IMR-90 (cell line): ENCODE results near the gene ZBED1. TPM values are rescaled to one million over a fixed set of nuclear protein-coding genes. Genes with fewer than 3 reads are reported as not detected.

ENCODE experiments used
- ATAC-seq: fragments of 200-7000 bp; cut with Tn5 transposase; 2 replicates; pipeline ENCODE4 v1.9.1; 2020; ENCODE audit warnings: low read depth, mild to moderate bottlenecking, moderate library complexity
- BruUV-seq: library from RNA; stranded (reverse); fragments of 400-500 nt; replicated peaks from 2 replicates; lab custom pipeline; 2021; lab: Mats Ljungman, UMichigan
- CTCF ChIA-PET: fragments of 300-600 bp; formaldehyde crosslinking; extraction: SDS; loops from one replicate; lab custom pipeline; 2021; ENCODE audit warnings: antibody characterized with exemption; lab: Yijun Ruan, JAX
- POLR2A ChIA-PET: fragments of 300-600 bp; sonication (Branson Sonifier 250); formaldehyde crosslinking; loops from one replicate; lab custom pipeline; 2022; ENCODE audit warnings: antibody characterized with exemption; ENCODE audit not compliant: unreplicated experiment; lab: Charles Lee
- DNase-seq: peaks from one replicate; pipeline ENCODE4 v3.0.0; 2013
- H2AFZ ChIP-seq: replicated peaks from 2 replicates; pipeline ENCODE3; 2013; ENCODE audit warnings: low read length, mild to moderate bottlenecking; ENCODE audit not compliant: poor library complexity
- H2AK5ac ChIP-seq: 2 replicates; pipeline ENCODE4 v1.6.1; 2013; ENCODE audit warnings: low read depth, low read length, inconsistent platforms
- H2AK9ac ChIP-seq: replicated peaks from 2 replicates; pipeline ENCODE3; 2013; ENCODE audit warnings: mild to moderate bottlenecking, low read depth, low read length, moderate library complexity; ENCODE audit not compliant: poor library complexity
- H2BK120ac ChIP-seq: 2 replicates; pipeline ENCODE4 v1.6.1; 2013; ENCODE audit warnings: low read depth, low read length, inconsistent platforms
- H2BK15ac ChIP-seq: 3 replicates; pipeline ENCODE4 v1.6.1; 2013; ENCODE audit warnings: low read depth, low read length, inconsistent platforms
- H2BK20ac ChIP-seq: 2 replicates; pipeline ENCODE4 v1.6.1; 2013; ENCODE audit warnings: low read depth, mild to moderate bottlenecking, inconsistent platforms, low read length, moderate library complexity
- H2BK5ac ChIP-seq: 2 replicates; pipeline ENCODE4 v1.6.1; 2013; ENCODE audit warnings: mild to moderate bottlenecking, low read depth, low read length, inconsistent platforms; ENCODE audit not compliant: poor library complexity, severe bottlenecking
- H3K14ac ChIP-seq: replicated peaks from 2 replicates; pipeline ENCODE4 v1.6.1; 2013; ENCODE audit warnings: low read depth, low read length, inconsistent platforms
- H3K18ac ChIP-seq: 2 replicates; pipeline ENCODE4 v1.6.1; 2013; ENCODE audit warnings: low read depth, low read length, control low read depth
- H3K23ac ChIP-seq: 2 replicates; pipeline ENCODE4 v1.6.1; 2013; ENCODE audit warnings: low read depth, low read length, inconsistent platforms
- H3K27ac ChIP-seq: 2 replicates; pipeline ENCODE4 v1.5.1; 2013; ENCODE audit warnings: mild to moderate bottlenecking, control low read depth, low read length; ENCODE audit not compliant: insufficient read depth
- H3K27me3 ChIP-seq: 2 replicates; pipeline ENCODE4 v1.6.1; 2013; ENCODE audit warnings: low read length; ENCODE audit not compliant: control insufficient read depth, insufficient read depth
- H3K36me3 ChIP-seq: 2 replicates; pipeline ENCODE4 v1.6.1; 2013; ENCODE audit warnings: low read length, mixed read lengths; ENCODE audit not compliant: control insufficient read depth, insufficient read depth
- H3K4ac ChIP-seq: 2 replicates; pipeline ENCODE4 v1.6.1; 2013; ENCODE audit warnings: low read depth, low read length, inconsistent platforms
- H3K4me1 ChIP-seq: 2 replicates; pipeline ENCODE4 v1.6.1; 2013; ENCODE audit warnings: low read length, mixed read lengths; ENCODE audit not compliant: control insufficient read depth, insufficient read depth
- H3K4me2 ChIP-seq: 2 replicates; pipeline ENCODE4 v1.6.1; 2013; ENCODE audit warnings: low read depth, mild to moderate bottlenecking, control low read depth, low read length, moderate library complexity
- H3K4me3 ChIP-seq: 2 replicates; pipeline ENCODE4 v1.5.1; 2013; ENCODE audit warnings: low read depth, mild to moderate bottlenecking, control low read depth, low read length, moderate library complexity; ENCODE audit not compliant: insufficient read depth
- H3K56ac ChIP-seq: 2 replicates; pipeline ENCODE4 v1.6.1; 2013; ENCODE audit warnings: low read length, inconsistent platforms; ENCODE audit not compliant: insufficient read depth; ENCODE audit errors: extremely low read depth
- H3K79me1 ChIP-seq, 2 experiments: 2 replicates each; pipeline ENCODE4 v1.6.1; 2013; ENCODE audit warnings: low read length in 2 of 2, inconsistent platforms in 1 of 2, low read depth in 1 of 2
- H3K9ac ChIP-seq: 2 replicates; pipeline ENCODE4 v1.6.1; 2013; ENCODE audit warnings: low read depth, low read length, control low read depth
- H3K9me1 ChIP-seq: 2 replicates; pipeline ENCODE4 v1.6.1; 2013; ENCODE audit warnings: low read length, inconsistent platforms; ENCODE audit not compliant: insufficient read depth
- H3K9me3 ChIP-seq: 2 replicates; pipeline ENCODE4 v1.6.1; 2013; ENCODE audit warnings: low read length; ENCODE audit not compliant: control insufficient read depth, insufficient read depth
- H4K20me1 ChIP-seq: 2 replicates; pipeline ENCODE4 v1.6.1; 2013; ENCODE audit warnings: low read length, inconsistent platforms; ENCODE audit not compliant: insufficient read depth
- H4K5ac ChIP-seq: 2 replicates; pipeline ENCODE4 v1.6.1; 2013; ENCODE audit warnings: mild to moderate bottlenecking, low read depth, low read length, control low read depth
- H4K8ac ChIP-seq, 2 experiments: 2 replicates each; pipeline ENCODE4 v1.6.1; 2013; ENCODE audit warnings: low read depth in 2 of 2, low read length in 2 of 2, control low read depth in 1 of 2, inconsistent platforms in 1 of 2
- H4K91ac ChIP-seq: 2 replicates; pipeline ENCODE4 v1.6.1; 2013; ENCODE audit warnings: low read depth, low read length, inconsistent platforms; ENCODE audit not compliant: insufficient read depth
- FOS ChIP-seq: fragments of 150-350 bp; IDR thresholded peaks from 2 replicates; pipeline ENCODE4 v1.6.1; 2016; ENCODE audit warnings: low read depth, low read length
- NFE2L2 ChIP-seq: fragments of 150-350 bp; IDR thresholded peaks from 2 replicates; pipeline ENCODE4 v1.6.1; 2016; ENCODE audit warnings: low read depth, mild to moderate bottlenecking, low read length
- RCOR1 ChIP-seq: IDR thresholded peaks from 2 replicates; pipeline ENCODE4 v1.6.1; 2012; ENCODE audit warnings: mild to moderate bottlenecking, low read length, improper control_type of control experiment; ENCODE audit not compliant: insufficient replicate concordance
- SMC3 ChIP-seq: fragments of 150-350 bp; IDR thresholded peaks from 2 replicates; pipeline ENCODE4 v1.6.1; 2016; ENCODE audit warnings: low read depth, mild to moderate bottlenecking, antibody characterized with exemption, low read length, moderate library complexity
- WGBS, 2 experiments: methylation state at CpG; one replicate each; pipeline versions ENCODE4 v1.1.5 to v1.1.7; 2013; ENCODE audit warnings: missing lambda C conversion rate in 2 of 2; ENCODE audit not compliant: insufficient read length in 1 of 2; ENCODE audit errors: extremely low coverage in 2 of 2; 5-methylcytosine and 5-hydroxymethylcytosine counted together
- dilution Hi-C: fragments of 300-500 bp; cut with HindIII; formaldehyde crosslinking; loops from one replicate; pipeline ENCODE4 v1.14.3; 2018; ENCODE audit warnings: low sequenced_read_pairs; ENCODE audit not compliant: unreplicated experiment
- in situ Hi-C: fragments of 300-500 bp; cut with MboI; formaldehyde crosslinking; loops from 3 replicates; pipeline ENCODE4 v1.14.3; 2019; ENCODE audit warnings: low sequenced_read_pairs, inconsistent platforms, mixed read lengths
- intact Hi-C: fragments of 100-400 bp; cut with micrococcal nuclease; formaldehyde crosslinking; loops from 2 replicates; pipeline ENCODE4 v1.10.0; 2022
- polyA plus RNA-seq, 3 experiments: library from polyadenylated mRNA; depleted of rRNA; stranded (reverse); fragments of >200 nt; gene quantifications; 2 replicates each; pipeline ENCODE4 v1.2.3, GENCODE V29; 2012; ENCODE audit warnings: low replicate concordance in 1 of 3
- total RNA-seq: library from RNA; depleted of rRNA; stranded (reverse); fragments of >200 nt; gene quantifications from 2 replicates; pipeline ENCODE4 v1.2.3, GENCODE V29; 2012
- TF ChIP-seq, protein P1 (sequence below): fragments of 150-350 bp; IDR thresholded peaks from 2 replicates; pipeline ENCODE4 v1.6.1; 2017; ENCODE audit warnings: mild to moderate bottlenecking, antibody characterized with exemption, low read length, low read depth

Gene ZBED1
- total and polyA plus RNA-seq, 2 of the 4 experiments (the other 2 are of a cell fraction): 13.1 to 21.5 TPM

DNA sequence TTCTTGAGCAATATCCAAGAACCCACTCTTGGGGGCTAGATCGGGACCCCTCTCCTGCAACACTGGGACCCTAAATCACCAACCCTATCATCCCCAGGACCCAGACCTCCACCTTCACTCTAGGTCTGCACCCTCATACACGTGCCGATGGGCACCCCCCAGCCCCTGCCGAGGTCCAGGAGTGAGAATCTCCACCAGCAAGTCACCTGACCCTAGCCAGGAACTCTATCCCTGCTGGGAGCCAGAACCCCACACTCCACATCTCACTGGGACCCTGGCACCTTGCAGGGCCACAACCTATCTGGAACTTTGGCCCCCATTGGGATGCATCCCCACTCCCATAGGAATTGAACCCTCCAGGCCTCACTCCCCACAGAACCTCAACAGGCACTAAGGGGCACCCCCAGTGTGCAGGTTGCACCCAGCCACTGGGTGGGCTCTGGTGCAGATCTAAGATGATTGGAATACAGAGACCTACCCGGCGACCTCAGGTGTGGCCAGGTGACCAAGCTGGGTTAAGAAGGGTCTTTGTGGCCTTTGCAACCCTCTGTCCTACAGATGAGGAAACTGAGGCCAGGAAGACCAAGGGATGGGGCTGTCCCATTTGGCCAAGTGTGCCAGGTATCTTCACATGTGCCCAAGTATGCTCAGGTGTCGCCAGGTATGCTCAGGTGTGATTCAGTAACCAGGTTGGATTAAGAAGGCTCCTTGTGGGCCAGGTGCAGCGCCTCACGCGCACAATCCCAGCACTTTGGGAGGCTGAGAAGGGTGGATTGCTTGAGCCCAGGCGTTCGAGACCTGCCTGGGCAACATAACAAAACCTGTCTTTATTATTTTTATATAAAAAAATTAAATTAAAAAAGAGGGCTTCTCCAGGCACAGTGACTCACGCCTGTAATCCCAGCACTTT lies 3.1 kb upstream of the ZBED1 start:
- dilution Hi-C loops: no loop called here
- Histone ChIP-seq H3K9me3 (no peaks in the 10 kb centered on the region), H3K4me1 (peaks cover 7% of the 10 kb centered on the region), H4K5ac (no peak overlapping the region), H4K20me1 (peaks cover 9% of the 10 kb centered on the region; the same call in 1 of the 2 replicates), H3K9me1 (no peaks in the 10 kb centered on the region), H4K91ac (no peak overlapping the region), H2AK5ac (no peak overlapping the region), H2BK5ac (no peak overlapping the region), H3K14ac (no peak overlapping the region), H3K4me2 (no peak overlapping the region), H2AFZ (no peak overlapping the region), H3K79me1 (peaks cover 5 to 12% of the 10 kb centered on the region in 2 experiments; a peak in 2 of 4 replicates), H3K56ac (no peak overlapping the region), H4K8ac (no peak overlapping the region), H2BK15ac (no peak overlapping the region), H3K4me3 (no peak overlapping the region), H3K27me3 (peaks cover 2% of the 10 kb centered on the region; the same call in 1 of the 2 replicates), H2BK20ac (no peak overlapping the region), H3K18ac (no peak overlapping the region), H3K27ac (no peak overlapping the region), H3K4ac (no peak overlapping the region), H2BK120ac (no peak overlapping the region), H3K23ac (no peak overlapping the region), H3K36me3 (no peaks in the 10 kb centered on the region), H3K9ac (no peak overlapping the region), H2AK9ac (no peak overlapping the region)
- 90% methylated on average over 2 of the region's 13 CpGs; no CpG with 5 or more reads in 1 of the 2 experiments for WGBS, 2 experiments
- ATAC-seq: no peak
- intact Hi-C loops: no loop called here
- no TSS peak for BruUV-seq
- TF ChIP-seq RCOR1 (no peak), NFE2L2 (no peak), SMC3 (no peak), FOS (no peak)
- TF ChIP-seq, protein P1, sequence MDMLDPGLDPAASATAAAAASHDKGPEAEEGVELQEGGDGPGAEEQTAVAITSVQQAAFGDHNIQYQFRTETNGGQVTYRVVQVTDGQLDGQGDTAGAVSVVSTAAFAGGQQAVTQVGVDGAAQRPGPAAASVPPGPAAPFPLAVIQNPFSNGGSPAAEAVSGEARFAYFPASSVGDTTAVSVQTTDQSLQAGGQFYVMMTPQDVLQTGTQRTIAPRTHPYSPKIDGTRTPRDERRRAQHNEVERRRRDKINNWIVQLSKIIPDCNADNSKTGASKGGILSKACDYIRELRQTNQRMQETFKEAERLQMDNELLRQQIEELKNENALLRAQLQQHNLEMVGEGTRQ: no peak
- DNase-seq: no peak
- ChIA-PET CTCF (no interaction called here), POLR2A (no interaction called here)
- in situ Hi-C loops: no loop called here
